NB4 (cell line): ENCODE measurements around the gene PPIF.

Experiments
- DNase-seq: peaks from one replicate; pipeline ENCODE4 v3.0.0; 2010; ENCODE audit warnings: low read depth
- H3K4me3 ChIP-seq: one replicate; pipeline ENCODE4 v1.5.1; 2011; ENCODE audit warnings: mild to moderate bottlenecking, low read depth, low read length, moderate library complexity
- MYC ChIP-seq: IDR thresholded peaks from 2 replicates; pipeline ENCODE4 v1.6.1; 2011; ENCODE audit warnings: low read depth, low read length
- POLR2A ChIP-seq: IDR thresholded peaks from 2 replicates; pipeline ENCODE4 v1.6.1; 2011; ENCODE audit warnings: mild to moderate bottlenecking; ENCODE audit not compliant: insufficient read length; ENCODE audit errors: extremely low read depth
- TF ChIP-seq, protein P1 (sequence below): IDR thresholded peaks from one replicate; pipeline ENCODE4 v1.5.1; 2012; ENCODE audit warnings: low read depth, low read length
- TF ChIP-seq, protein P2 (sequence below): IDR thresholded peaks from 2 replicates; pipeline ENCODE4 v1.6.1; 2011; ENCODE audit warnings: low read depth, low read length

The PPIF gene

DNA sequence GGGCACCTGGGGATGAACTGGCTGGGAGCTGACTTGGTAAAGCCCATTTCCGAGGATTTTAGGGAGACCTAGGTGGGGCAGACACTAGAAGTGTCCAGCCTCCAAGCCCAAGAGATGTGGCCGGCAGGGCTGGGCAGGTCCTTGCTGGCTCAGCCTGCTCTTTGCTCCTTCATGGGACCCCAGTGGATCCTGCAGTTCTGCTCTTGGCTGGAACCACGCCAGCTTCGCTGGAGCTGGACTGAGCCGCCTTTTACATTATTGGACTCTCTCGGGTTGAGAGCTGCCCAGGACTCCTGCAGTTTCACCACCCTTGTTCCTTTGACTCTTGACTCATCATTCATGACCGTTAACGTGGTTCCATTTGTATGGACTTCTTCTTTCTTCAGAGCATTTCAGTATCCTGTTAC lies 5.7 kb downstream of the PPIF start:
- H3K4me3 ChIP-seq: no peak overlapping the region
- DNase-seq: peak; percentile 77
- TF ChIP-seq, protein P1, sequence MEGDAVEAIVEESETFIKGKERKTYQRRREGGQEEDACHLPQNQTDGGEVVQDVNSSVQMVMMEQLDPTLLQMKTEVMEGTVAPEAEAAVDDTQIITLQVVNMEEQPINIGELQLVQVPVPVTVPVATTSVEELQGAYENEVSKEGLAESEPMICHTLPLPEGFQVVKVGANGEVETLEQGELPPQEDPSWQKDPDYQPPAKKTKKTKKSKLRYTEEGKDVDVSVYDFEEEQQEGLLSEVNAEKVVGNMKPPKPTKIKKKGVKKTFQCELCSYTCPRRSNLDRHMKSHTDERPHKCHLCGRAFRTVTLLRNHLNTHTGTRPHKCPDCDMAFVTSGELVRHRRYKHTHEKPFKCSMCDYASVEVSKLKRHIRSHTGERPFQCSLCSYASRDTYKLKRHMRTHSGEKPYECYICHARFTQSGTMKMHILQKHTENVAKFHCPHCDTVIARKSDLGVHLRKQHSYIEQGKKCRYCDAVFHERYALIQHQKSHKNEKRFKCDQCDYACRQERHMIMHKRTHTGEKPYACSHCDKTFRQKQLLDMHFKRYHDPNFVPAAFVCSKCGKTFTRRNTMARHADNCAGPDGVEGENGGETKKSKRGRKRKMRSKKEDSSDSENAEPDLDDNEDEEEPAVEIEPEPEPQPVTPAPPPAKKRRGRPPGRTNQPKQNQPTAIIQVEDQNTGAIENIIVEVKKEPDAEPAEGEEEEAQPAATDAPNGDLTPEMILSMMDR: no peak
- TF ChIP-seq POLR2A: no peak
- TF ChIP-seq MYC: no peak
- TF ChIP-seq, protein P2, sequence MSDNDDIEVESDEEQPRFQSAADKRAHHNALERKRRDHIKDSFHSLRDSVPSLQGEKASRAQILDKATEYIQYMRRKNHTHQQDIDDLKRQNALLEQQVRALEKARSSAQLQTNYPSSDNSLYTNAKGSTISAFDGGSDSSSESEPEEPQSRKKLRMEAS: no peak

DNA sequence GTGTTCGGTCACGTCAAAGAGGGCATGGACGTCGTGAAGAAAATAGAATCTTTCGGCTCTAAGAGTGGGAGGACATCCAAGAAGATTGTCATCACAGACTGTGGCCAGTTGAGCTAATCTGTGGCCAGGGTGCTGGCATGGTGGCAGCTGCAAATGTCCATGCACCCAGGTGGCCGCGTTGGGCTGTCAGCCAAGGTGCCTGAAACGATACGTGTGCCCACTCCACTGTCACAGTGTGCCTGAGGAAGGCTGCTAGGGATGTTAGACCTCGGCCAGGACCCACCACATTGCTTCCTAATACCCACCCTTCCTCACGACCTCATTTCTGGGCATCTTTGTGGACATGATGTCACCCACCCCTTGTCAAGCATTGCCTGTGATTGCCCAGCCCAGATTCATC lies 6.5 kb downstream of the PPIF start:
- TF ChIP-seq MYC (no peak), POLR2A (no peak)
- TF ChIP-seq, protein P1: no peak
- TF ChIP-seq, protein P2: no peak
- DNase-seq: no peak
- no peak overlapping the region for H3K4me3 ChIP-seq

DNA sequence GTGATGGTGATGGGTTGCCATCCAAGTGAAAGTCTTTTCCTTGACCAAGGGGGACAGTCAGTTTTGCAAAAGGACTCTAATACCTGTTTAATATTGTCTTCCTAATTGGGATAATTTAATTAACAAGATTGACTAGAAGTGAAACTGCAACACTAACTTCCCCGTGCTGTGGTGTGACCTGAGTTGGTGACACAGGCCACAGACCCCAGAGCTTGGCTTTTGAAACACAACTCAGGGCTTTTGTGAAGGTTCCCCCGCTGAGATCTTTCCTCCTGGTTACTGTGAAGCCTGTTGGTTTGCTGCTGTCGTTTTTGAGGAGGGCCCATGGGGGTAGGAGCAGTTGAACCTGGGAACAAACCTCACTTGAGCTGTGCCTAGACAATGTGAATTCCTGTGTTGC lies 6.9 kb downstream of the PPIF start:
- peak; percentile 76 for DNase-seq
- H3K4me3 ChIP-seq: no peak overlapping the region
- no peak for TF ChIP-seq POLR2A
- TF ChIP-seq, protein P2: no peak
- no peak for TF ChIP-seq MYC
- TF ChIP-seq, protein P1: no peak

DNA sequence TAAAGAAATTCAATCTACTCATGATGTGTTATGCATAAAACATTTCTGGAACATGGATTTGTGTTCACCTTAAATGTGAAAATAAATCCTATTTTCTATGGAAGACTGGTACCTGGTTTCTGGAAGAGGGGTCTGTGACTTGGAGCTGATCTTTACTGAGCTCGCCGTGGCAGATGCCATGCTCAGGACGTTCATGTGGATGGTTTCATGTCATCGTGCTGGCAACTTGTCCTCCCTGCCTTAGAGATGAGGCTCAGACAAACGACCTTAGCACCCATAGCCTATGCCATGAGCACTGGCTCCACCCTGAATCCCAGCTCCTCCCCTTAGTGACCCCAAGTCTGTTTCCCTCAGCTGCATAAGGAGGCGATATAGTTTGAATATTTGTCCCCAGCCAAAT lies 7.3 kb downstream of the PPIF start:
- no peak for DNase-seq
- TF ChIP-seq POLR2A (no peak), MYC (no peak)
- TF ChIP-seq, protein P1: no peak
- TF ChIP-seq, protein P2: no peak
- H3K4me3 ChIP-seq: peak overlapping the region; percentile 8

DNA sequence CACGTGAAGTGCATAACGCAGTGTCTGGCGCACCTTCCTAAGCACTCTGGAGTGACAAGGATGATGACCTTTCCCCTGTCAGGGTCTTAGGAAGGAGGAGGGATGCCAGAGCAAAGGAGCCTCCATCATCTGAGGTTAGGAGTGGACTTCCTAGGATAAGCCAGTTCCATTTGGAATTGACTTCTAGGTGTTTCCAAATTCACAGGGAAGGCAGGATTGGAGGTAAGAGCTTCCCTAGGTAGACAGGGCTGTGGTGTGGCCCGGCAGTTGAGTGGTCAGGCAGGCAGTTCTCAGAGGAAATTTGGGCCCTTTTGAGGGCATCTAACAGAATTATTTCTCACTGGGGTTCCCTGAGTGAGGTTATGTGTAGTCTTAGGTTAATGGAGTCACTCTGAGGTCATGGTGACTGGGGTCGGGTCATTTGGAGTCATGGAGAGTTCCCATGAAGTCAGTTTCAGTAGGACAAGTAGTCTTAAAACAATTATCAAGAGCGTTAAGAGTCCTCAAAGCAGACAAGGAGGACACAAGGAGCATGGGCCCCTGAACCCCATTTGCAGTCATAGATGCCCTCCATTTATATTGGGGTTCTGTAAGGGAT lies 8.2 kb downstream of the PPIF start:
- peak; percentile 45 for DNase-seq
- TF ChIP-seq, protein P2: no peak
- TF ChIP-seq, protein P1: no peak
- no peak for TF ChIP-seq MYC

DNA sequence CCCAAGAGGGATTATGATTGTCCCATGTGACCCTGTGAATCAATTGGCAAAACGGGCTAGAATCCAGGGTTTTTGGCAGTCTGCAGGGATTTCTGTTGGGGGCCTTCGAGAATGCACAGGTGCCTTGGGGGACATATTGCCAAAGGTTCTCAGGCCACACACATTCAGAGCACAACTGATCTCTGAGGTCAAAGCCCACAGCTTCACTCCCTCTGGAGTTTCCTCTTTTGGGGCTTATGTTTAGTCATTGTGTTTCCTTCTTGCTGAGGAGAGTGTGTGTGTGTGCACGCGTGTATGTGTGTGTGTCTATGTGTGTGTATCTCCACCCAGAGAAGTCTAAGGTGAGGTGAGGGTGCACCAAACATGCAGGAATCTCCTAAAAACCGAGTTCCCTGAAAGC lies 8.8 kb downstream of the PPIF start:
- DNase-seq: peak; percentile 85
- no peak overlapping the region for H3K4me3 ChIP-seq
- TF ChIP-seq, protein P2: 0 out of 2 replicates have a peak, but pooled peaks have one; percentile 20
- TF ChIP-seq, protein P1: no peak
- no peak for TF ChIP-seq POLR2A
- no peak for TF ChIP-seq MYC

More for the DNA sequence above, 8.2 kb downstream of the PPIF start:
- no peak overlapping the region for H3K4me3 ChIP-seq
